ENCODE data around the gene FRMD1. TPM values are rescaled to one million over a fixed set of nuclear protein-coding genes. Genes with fewer than 3 reads are reported as not detected.

FRMD1 gene
- total and polyA plus RNA-seq, 10 of the 15 experiments (the other 5 are each of a cell fraction or from before 2014, with no cell fraction given), result not detected

Other genes starting within 250 kb of the FRMD1 start
- gene KIF25, start 81.5 kb downstream of the FRMD1 start, total RNA-seq (2014; rRNA removed), result not detected in 2 replicates
- not detected in 2 replicates for gene KIF25, start 81.5 kb downstream of the FRMD1 start, total RNA-seq (2014; rRNA removed; fragmentation: Illumina TruSeq; extraction: Trizol)
- gene KIF25, start 81.5 kb downstream of the FRMD1 start, total RNA-seq (2021), result not detected in 2 replicates
- gene KIF25, start 81.5 kb downstream of the FRMD1 start, polyA plus RNA-seq (2011; rRNA removed), result not detected in 2 replicates
- not detected in 2 replicates for gene KIF25, start 81.5 kb downstream of the FRMD1 start, polyA plus RNA-seq (2014; fragmentation: Illumina TruSeq; extraction: Trizol)
- gene KIF25, start 81.5 kb downstream of the FRMD1 start, polyA plus RNA-seq (2014; fragmentation: Nextera tagmentation; extraction: Ambion mirVana), result not detected
- gene KIF25, start 81.5 kb downstream of the FRMD1 start, polyA plus RNA-seq (2014; rRNA removed), result not detected in 2 replicates
- not detected for gene KIF25, start 81.5 kb downstream of the FRMD1 start, polyA plus RNA-seq (2016; fragmentation: Nextera tagmentation; extraction: Ambion mirVana)
- gene DACT2, start 240.6 kb upstream of the FRMD1 start, total RNA-seq (2014; rRNA removed), result not detected in 2 replicates
- gene DACT2, start 240.6 kb upstream of the FRMD1 start, total RNA-seq (2014; rRNA removed; fragmentation: Illumina TruSeq; extraction: Trizol), result not detected in 2 replicates
- not detected in 2 replicates for gene DACT2, start 240.6 kb upstream of the FRMD1 start, total RNA-seq (2021)
- gene DACT2, start 240.6 kb upstream of the FRMD1 start, polyA plus RNA-seq (2011; rRNA removed), result not detected in 2 replicates
- gene DACT2, start 240.6 kb upstream of the FRMD1 start, polyA plus RNA-seq (2014; fragmentation: Illumina TruSeq; extraction: Trizol), result not detected in 2 replicates
- gene DACT2, start 240.6 kb upstream of the FRMD1 start, polyA plus RNA-seq (2014; fragmentation: Nextera tagmentation; extraction: Ambion mirVana), result not detected
- not detected in 2 replicates for gene DACT2, start 240.6 kb upstream of the FRMD1 start, polyA plus RNA-seq (2014; rRNA removed)
- gene DACT2, start 240.6 kb upstream of the FRMD1 start, polyA plus RNA-seq (2016; fragmentation: Nextera tagmentation; extraction: Ambion mirVana), result not detected